K562 (cell line): ENCODE results near the gene CENPX. TPM values are rescaled to one million over a fixed set of nuclear protein-coding genes. Genes with fewer than 3 reads are reported as not detected.

Experiments used
- ATF1 ChIP-seq, 2 experiments: fragments of 450-650 bp in 1 of 2; IDR thresholded peaks; 2 replicates each; pipeline ENCODE4 v1.6.1; 2016; ENCODE audit warnings: missing compliant biosample characterization in 1 of 2, missing genetic modification characterization in 1 of 2
- CAMTA2 ChIP-seq: fragments of 250-450 bp; sonication (Bioruptor Pico); conservative IDR thresholded peaks from 2 replicates; pipeline ENCODE4 v1.5.1; 2022
- E2F1 ChIP-seq: sonication (generic); formaldehyde crosslinking; IDR thresholded peaks from 2 replicates; pipeline ENCODE4 v1.8.1; 2023; ENCODE audit warnings: mild to moderate bottlenecking, missing genetic modification reagents, moderate library complexity
- GATAD2B ChIP-seq: fragments of 450-650 bp; IDR thresholded peaks from 2 replicates; pipeline ENCODE4 v1.6.1; 2017; ENCODE audit warnings: mild to moderate bottlenecking, borderline replicate concordance
- HNRNPLL ChIP-seq: fragments of 200-400 bp; formaldehyde crosslinking; IDR thresholded peaks from 2 replicates; pipeline ENCODE4 v1.6.1; 2017; ENCODE audit warnings: low read length, low read depth, mild to moderate bottlenecking; ENCODE audit not compliant: poor library complexity, severe bottlenecking
- HOXB6 ChIP-seq: fragments of 250-450 bp; sonication (Bioruptor Pico); IDR thresholded peaks from 2 replicates; pipeline ENCODE4 v1.5.1; 2022; ENCODE audit warnings: mild to moderate bottlenecking, borderline replicate concordance
- KLF13 ChIP-seq: fragments of 450-650 bp; IDR thresholded peaks from 2 replicates; pipeline ENCODE4 v1.6.1; 2016; ENCODE audit warnings: missing genetic modification characterization, low read depth, mild to moderate bottlenecking, missing compliant biosample characterization, moderate library complexity, borderline replicate concordance
- POLR3G ChIP-seq: IDR thresholded peaks from 2 replicates; pipeline ENCODE4 v1.6.1; 2011; ENCODE audit not compliant: insufficient read length, insufficient replicate concordance; ENCODE audit errors: extremely low read depth
- SAP30 ChIP-seq: fragments of 200-600 bp; sonication (generic); IDR thresholded peaks from 2 replicates; pipeline ENCODE4 v1.6.1; 2012; ENCODE audit warnings: borderline replicate concordance, low read depth, mild to moderate bottlenecking, moderate library complexity, low read length, control low read depth, inconsistent platforms; ENCODE audit not compliant: insufficient read depth, poor library complexity, severe bottlenecking
- SMARCE1 ChIP-seq: fragments of 450-650 bp; IDR thresholded peaks from 2 replicates; pipeline ENCODE4 v1.7.1; 2016; ENCODE audit warnings: mild to moderate bottlenecking
- TAF9B ChIP-seq: fragments of 450-650 bp; IDR thresholded peaks from 2 replicates; pipeline ENCODE4 v1.6.1; 2018; ENCODE audit warnings: mild to moderate bottlenecking; ENCODE audit not compliant: partially characterized antibody
- ZBTB8A ChIP-seq: fragments of 450-650 bp; IDR thresholded peaks from 2 replicates; pipeline ENCODE4 v1.6.1; 2018; ENCODE audit warnings: mild to moderate bottlenecking, moderate library complexity; ENCODE audit not compliant: partially characterized antibody
- ZNF407 ChIP-seq: fragments of 450-650 bp; IDR thresholded peaks from 2 replicates; pipeline ENCODE4 v1.6.1; 2016; ENCODE audit warnings: low read depth
- ZNF830 ChIP-seq: fragments of 250-450 bp; sonication (Bioruptor Pico); IDR thresholded peaks from 2 replicates; pipeline ENCODE4 v1.5.0; 2021; ENCODE audit warnings: mild to moderate bottlenecking
- polyA plus RNA-seq, 8 experiments: library from polyadenylated mRNA; depleted of rRNA in 4 of 8; stranded (reverse) in 5 of 8; unstranded in 3 of 8; fragments of >200 nt; fragmentation: Nextera tagmentation in 2 of 8; fragmentation: Illumina TruSeq in 1 of 8; extraction: Ambion mirVana in 2 of 8; extraction: Trizol in 1 of 8; gene quantifications; 2 replicates each; pipeline versions ENCODE4 v1.2.1 to v1.2.3, GENCODE V29; 2011 to 2014; ENCODE audit warnings: inconsistent platforms in 1 of 8, missing spikeins in 1 of 8
- total RNA-seq, 7 experiments: library from RNA; depleted of rRNA in 6 of 7; stranded (reverse); fragments of >200 nt in 6 of 7; fragmentation: Illumina TruSeq in 2 of 7; extraction: Trizol in 2 of 7; gene quantifications; 2 replicates each; pipeline versions ENCODE4 v1.2.1 to v1.2.3, GENCODE V29; 2011 to 2021; ENCODE audit warnings: low replicate concordance in 1 of 7
- TF ChIP-seq, protein P1 (sequence below), 2 experiments: IDR thresholded peaks; 2 replicates each; pipeline ENCODE4 v1.6.1; 2011; ENCODE audit warnings: borderline replicate concordance in 1 of 2, control low read depth in 1 of 2, low read depth in 1 of 2, low read length in 1 of 2, mild to moderate bottlenecking in 1 of 2, mixed read lengths in 1 of 2, moderate library complexity in 1 of 2; ENCODE audit not compliant: insufficient read depth in 1 of 2, insufficient read length in 1 of 2, poor library complexity in 1 of 2, severe bottlenecking in 1 of 2; ENCODE audit errors: extremely low read depth in 1 of 2

CENPX gene
- total and polyA plus RNA-seq, 9 of the 15 experiments (the other 6 are each of a cell fraction or from before 2014, with no cell fraction given): 32.7 to 352 (median 127) TPM

DNA sequence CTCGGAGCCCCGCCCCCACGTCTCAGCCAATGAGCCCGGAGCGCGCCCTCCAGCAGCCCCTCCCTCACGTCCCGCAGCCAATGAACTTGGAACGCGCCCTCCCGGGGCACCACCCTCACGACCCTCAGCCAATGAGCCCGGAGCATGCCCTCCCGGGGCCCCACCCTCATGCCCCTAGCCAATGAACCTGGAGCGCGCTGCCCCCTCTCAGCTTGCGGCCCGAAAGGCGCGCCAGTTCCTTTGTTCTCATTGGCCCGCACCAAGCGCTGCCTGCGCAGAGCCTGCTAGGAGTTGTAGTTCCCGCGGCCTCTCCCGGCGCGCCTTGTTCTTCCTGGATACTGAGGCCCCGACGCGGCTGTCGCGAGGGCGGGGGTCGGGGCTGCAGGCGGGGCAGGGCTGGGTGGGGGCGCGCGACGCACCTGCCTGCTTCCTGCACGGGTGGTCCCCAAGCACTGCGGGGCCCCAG, 336 bp upstream of the CENPX start, which contains the start of gene LRRC45 (continued):
- TF ChIP-seq, protein P1, sequence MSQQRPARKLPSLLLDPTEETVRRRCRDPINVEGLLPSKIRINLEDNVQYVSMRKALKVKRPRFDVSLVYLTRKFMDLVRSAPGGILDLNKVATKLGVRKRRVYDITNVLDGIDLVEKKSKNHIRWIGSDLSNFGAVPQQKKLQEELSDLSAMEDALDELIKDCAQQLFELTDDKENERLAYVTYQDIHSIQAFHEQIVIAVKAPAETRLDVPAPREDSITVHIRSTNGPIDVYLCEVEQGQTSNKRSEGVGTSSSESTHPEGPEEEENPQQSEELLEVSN (IDR thresholded peaks at IDR 0.05; ENCODE audit: borderline replicate concordance in 1 of 2, extremely low read depth in 1 of 2, insufficient read depth in 1 of 2, insufficient read length in 1 of 2, low read depth in 1 of 2, low read length in 1 of 2, poor library complexity in 1 of 2, severe bottlenecking in 1 of 2): peak in 1 of 2 experiments; percentile 2
- peak; percentile 78; the same call in 1 of the 2 replicates for TF ChIP-seq E2F1 (CRISPR knock-in tag)
- TF ChIP-seq GATAD2B: no peak
- TF ChIP-seq SAP30: no peak
- no peak for TF ChIP-seq HOXB6 (CRISPR knock-in tag)
- no peak for TF ChIP-seq POLR3G
- TF ChIP-seq ZNF830 (CRISPR knock-in tag): no peak
- TF ChIP-seq TAF9B: no peak
- no peak for TF ChIP-seq ZBTB8A
- peak; percentile 74 for TF ChIP-seq HNRNPLL
- TF ChIP-seq KLF13 (tag): no peak
- TF ChIP-seq ZNF407: no peak
- TF ChIP-seq CAMTA2 (CRISPR knock-in tag): no peak
- TF ChIP-seq ATF1 (CRISPR knock-in tag; IDR thresholded peaks at IDR 0.05): no peak
- TF ChIP-seq ATF1 (tag; IDR thresholded peaks at IDR 0.05): peak; percentile 56
- TF ChIP-seq SMARCE1: no peak
